RWPE1 (cell line): ENCODE data around the gene CD244.

Experiments
- CTCF ChIA-PET: fragments of 350-600 bp; sonication (Branson Sonifier 250); formaldehyde crosslinking; extraction: SDS; loops from one replicate; lab custom pipeline; 2021; lab: Yijun Ruan, JAX
- POLR2A ChIA-PET: fragments of 400-600 bp; formaldehyde crosslinking; extraction: SDS; loops from one replicate; lab custom pipeline; 2020; ENCODE audit warnings: antibody characterized with exemption; ENCODE audit not compliant: low non-redundant PET; lab: Yijun Ruan, JAX
- DNase-seq: peaks from one replicate; pipeline ENCODE4 v3.0.0; 2012; ENCODE audit warnings: low spot score
- H3K27ac ChIP-seq: fragments of 450-650 bp; 2 replicates; pipeline ENCODE4 v1.5.1; 2017
- TF ChIP-seq, protein P1 (sequence below): fragments of 450-650 bp; conservative IDR thresholded peaks from 2 replicates; pipeline ENCODE4 v1.5.1; 2017; ENCODE audit warnings: low read depth, mild to moderate bottlenecking

Gene CD244

DNA sequence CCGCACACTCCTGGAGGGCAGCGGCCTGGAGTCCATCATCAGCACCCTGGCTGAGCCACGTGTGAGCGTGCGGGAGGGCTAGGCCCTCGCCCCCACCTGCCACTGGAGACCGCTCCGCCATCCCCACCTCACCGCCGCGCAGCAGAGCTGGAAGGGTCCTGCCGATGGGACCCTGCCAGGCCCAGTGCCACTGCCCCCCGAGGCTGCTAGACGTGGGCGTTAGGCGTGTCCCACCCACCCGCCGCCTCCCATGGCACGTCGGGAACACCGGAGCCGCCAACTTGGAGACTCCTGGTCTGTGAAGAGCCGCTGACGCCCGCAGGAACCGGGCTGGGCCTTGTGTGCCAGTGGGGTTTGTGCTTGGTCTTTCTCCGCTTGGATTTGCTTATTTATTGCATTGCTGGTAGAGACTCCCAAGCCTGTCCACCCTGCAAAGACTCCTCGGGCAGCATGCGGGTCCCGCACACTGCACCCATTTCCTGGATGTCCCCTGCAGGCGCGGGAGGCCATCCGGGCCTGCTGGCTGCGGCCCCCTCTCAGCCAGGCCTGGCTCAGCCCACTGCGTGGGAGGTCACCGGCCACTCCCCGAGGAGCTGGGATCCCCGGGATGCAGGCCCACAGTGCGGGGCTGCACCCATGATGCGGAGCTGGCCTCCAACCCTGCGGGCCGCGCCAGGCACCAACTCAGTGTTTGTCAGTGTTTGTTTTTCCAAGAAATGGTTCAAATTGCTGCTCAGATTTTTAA, 60.7 kb downstream of the CD244 start:
- no peak overlapping the region for H3K27ac ChIP-seq
- TF ChIP-seq, protein P1, sequence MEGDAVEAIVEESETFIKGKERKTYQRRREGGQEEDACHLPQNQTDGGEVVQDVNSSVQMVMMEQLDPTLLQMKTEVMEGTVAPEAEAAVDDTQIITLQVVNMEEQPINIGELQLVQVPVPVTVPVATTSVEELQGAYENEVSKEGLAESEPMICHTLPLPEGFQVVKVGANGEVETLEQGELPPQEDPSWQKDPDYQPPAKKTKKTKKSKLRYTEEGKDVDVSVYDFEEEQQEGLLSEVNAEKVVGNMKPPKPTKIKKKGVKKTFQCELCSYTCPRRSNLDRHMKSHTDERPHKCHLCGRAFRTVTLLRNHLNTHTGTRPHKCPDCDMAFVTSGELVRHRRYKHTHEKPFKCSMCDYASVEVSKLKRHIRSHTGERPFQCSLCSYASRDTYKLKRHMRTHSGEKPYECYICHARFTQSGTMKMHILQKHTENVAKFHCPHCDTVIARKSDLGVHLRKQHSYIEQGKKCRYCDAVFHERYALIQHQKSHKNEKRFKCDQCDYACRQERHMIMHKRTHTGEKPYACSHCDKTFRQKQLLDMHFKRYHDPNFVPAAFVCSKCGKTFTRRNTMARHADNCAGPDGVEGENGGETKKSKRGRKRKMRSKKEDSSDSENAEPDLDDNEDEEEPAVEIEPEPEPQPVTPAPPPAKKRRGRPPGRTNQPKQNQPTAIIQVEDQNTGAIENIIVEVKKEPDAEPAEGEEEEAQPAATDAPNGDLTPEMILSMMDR: no peak
- POLR2A ChIA-PET: no interaction called here
- DNase-seq: no peak
- CTCF ChIA-PET: interaction anchor here (0.6 kb wide), 1 partner anchor 271 kb away, joined by 3 read pairs; no protein-coding TSS in a partner anchor

DNA sequence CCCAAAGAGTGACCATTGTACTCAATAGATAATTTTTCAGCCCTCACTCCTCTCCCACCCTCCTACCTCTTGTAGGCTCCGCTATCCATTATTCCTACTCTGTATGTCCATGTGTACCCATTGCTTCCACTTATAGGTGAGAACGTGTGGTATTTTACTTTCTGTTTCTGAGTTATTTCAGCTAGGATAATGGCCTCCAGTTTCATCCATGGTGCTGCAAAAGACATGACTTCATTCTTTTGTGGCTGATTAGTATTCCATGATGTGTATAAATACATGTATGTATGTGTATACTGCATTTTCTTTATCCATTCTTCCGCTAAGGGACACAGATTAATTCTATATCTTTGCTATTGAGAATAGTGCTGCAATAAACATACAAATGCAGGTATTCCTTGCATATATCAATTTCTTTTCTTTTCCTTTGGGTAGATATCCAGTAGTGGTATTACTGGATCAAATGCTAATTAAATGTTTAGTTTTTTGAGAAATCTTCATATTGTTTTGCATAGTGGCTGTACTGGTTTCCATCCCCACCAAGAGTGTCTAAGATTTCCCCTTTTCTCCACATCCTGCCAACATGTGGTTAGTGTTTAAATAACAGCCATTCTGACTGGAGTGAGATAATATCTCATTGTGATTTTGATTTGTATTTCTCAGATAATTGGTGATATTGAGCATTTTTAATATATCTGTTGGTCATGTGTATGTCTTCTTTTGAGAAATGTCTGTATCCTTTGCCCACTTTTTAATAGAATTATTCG, 61.9 kb downstream of the CD244 start:
- ChIA-PET POLR2A (no interaction called here), CTCF (interaction anchor here (0.6 kb wide), 1 partner anchor 547 kb away, joined by 3 read pairs; no protein-coding TSS in a partner anchor)
- H3K27ac ChIP-seq: no peak overlapping the region
- no peak for DNase-seq
- TF ChIP-seq, protein P1: no peak

DNA sequence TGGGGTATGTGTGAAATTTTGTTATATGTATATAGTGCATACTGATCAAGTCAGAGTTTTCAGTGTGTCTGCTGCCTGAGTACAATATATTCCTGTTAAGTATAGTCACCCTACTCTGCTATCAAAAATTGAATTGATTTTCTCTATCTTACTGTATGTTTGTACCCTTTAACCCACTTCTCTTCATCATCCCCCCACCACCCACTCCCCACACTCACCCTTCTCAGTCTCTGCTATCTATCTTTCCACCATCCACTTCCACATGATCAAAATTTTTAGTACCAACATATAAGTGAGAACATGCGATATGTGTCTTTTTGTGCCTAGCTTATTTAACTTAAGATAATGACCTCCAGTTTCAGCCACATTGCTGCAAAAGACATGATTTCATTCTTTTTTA, 62.5 kb downstream of the CD244 start:
- no peak for DNase-seq
- POLR2A ChIA-PET: no interaction called here
- H3K27ac ChIP-seq: no peak overlapping the region
- TF ChIP-seq, protein P1: no peak
- CTCF ChIA-PET: interaction anchor here (0.6 to 0.7 kb wide), 2 partner anchors 56 to 548 kb away, joined by 3 read pairs; no protein-coding TSS in a partner anchor

DNA sequence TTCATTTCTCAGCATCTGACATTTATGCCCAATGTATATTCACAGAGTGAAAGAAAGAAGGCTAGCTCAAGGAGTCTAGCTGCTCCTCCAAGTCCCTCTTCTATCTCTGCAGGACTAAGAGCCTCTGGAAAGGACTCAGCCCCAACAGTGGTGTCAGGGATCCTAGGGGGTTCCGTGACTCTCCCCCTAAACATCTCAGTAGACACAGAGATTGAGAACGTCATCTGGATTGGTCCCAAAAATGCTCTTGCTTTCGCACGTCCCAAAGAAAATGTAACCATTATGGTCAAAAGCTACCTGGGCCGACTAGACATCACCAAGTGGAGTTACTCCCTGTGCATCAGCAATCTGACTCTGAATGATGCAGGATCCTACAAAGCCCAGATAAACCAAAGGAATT, 63.0 kb downstream of the CD244 start:
- ChIA-PET CTCF (interaction anchor here (0.7 kb wide), 1 partner anchor 56 kb away, joined by 3 read pairs; no protein-coding TSS in a partner anchor), POLR2A (no interaction called here)
- TF ChIP-seq, protein P1: no peak

DNA sequence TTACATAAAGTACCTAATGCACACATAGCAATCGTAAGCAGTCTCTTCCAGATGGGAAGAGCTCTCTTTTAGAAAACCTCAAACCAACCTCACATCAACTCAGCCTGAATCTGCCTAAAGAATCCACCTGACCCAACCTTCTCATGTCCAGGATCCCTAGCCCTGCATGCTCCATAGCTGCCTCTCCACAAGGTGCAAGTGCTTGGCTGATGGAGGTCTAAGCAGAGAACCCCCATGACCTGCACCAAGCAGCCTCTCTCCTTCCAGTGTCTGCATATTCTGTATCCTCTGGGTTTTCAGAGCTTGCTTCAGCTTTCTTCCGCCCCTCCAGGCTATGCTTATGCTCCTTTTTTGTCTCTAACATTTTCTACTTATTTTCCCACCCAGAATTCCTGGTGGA, 64.2 kb downstream of the CD244 start:
- H3K27ac ChIP-seq: no peak overlapping the region
- ChIA-PET CTCF (interaction anchor here (1.3 kb wide), 1 partner anchor 19 kb away, joined by 3 read pairs; no protein-coding TSS in a partner anchor), POLR2A (no interaction called here)
- TF ChIP-seq, protein P1: no peak
- DNase-seq: no peak

More for the DNA sequence above, 63.0 kb downstream of the CD244 start:
- H3K27ac ChIP-seq: no peak overlapping the region
- no peak for DNase-seq

DNA sequence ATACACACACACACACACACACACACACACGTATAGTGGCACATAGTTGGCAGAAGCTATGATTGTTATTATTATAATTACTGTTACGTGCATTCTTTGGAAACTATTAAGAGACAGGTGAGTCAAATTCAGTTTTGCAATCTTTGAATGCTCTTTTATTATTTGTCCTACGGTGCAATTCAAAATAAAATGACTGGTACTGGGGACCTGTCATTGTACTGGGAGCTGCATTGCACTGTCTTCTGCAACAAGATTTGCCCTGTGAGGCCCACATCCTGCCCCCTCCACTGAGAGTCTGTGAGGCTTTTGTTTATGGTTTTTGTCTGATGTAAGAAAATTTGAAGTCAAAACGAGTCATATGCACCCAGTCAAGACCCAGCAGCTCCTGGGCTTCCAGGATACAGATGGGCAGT, 64.8 kb downstream of the CD244 start:
- CTCF ChIA-PET: interaction anchor here (1.3 kb wide), 1 partner anchor 18 kb away, joined by 3 read pairs; no protein-coding TSS in a partner anchor
- POLR2A ChIA-PET: no interaction called here
- TF ChIP-seq, protein P1: no peak
- DNase-seq: no peak
- no peak overlapping the region for H3K27ac ChIP-seq
